Fibroblast of lung (primary cell): ENCODE measurements around the gene ZSCAN4.

ENCODE experiments used
- CTCF ChIP-seq, 2 donors: IDR thresholded peaks in 1 of 2; conservative IDR thresholded peaks in 1 of 2; 1 replicate in 1 of 2; 2 replicates in 1 of 2; pipeline ENCODE4 v1.5.1; 2011 to 2012; ENCODE audit warnings: low read length in 2 of 2, control low read depth in 1 of 2, inconsistent platforms in 1 of 2, low read depth in 1 of 2, mild to moderate bottlenecking in 1 of 2
- EZH2 ChIP-seq: IDR thresholded peaks from 2 replicates; pipeline ENCODE4 v1.5.1; 2012; ENCODE audit warnings: low read length, control low read depth, mild to moderate bottlenecking; ENCODE audit errors: missing control alignments

GRCh38 chr19:57641715-57642234, 27.0 kb upstream of the ZSCAN4 start:
- TF ChIP-seq CTCF (conservative IDR thresholded peaks at IDR 0.05 in 1 of 2, IDR thresholded peaks at IDR 0.05 in 1 of 2; ENCODE audit: low read depth in 1 of 2, low read length in 2 of 2) (no peak), EZH2 (no peak)
